Ishikawa (cell line): ENCODE measurements around the gene ALDH16A1.
A peak's percentile ranks its signal among the peaks of the same experiment; 100 is the strongest.

Experiments used
- CEBPB ChIP-seq: IDR thresholded peaks from 2 replicates; pipeline ENCODE4 v1.6.1; 2012
- CREB1 ChIP-seq: IDR thresholded peaks from 2 replicates; pipeline ENCODE4 v1.6.1; 2012; ENCODE audit warnings: low read depth
- EGR1 ChIP-seq: IDR thresholded peaks from 2 replicates; pipeline ENCODE4 v1.6.1; 2012
- EP300 ChIP-seq: IDR thresholded peaks from 2 replicates; pipeline ENCODE4 v1.6.1; 2012; ENCODE audit warnings: borderline replicate concordance
- FOXM1 ChIP-seq: IDR thresholded peaks from 2 replicates; pipeline ENCODE4 v1.6.1; 2012; ENCODE audit warnings: low read depth, borderline replicate concordance
- NFIC ChIP-seq: IDR thresholded peaks from 2 replicates; pipeline ENCODE4 v1.6.1; 2012
- RAD21 ChIP-seq: IDR thresholded peaks from 2 replicates; pipeline ENCODE4 v1.6.1; 2012; ENCODE audit warnings: low read depth
- TAF1 ChIP-seq: IDR thresholded peaks from 2 replicates; pipeline ENCODE4 v1.6.1; 2012; ENCODE audit warnings: low read depth, mild to moderate bottlenecking
- TCF12 ChIP-seq: IDR thresholded peaks from 2 replicates; pipeline ENCODE4 v1.6.1; 2012; ENCODE audit warnings: low read depth
- TEAD4 ChIP-seq: IDR thresholded peaks from 2 replicates; pipeline ENCODE4 v1.6.1; 2012
- YY1 ChIP-seq: IDR thresholded peaks from 2 replicates; pipeline ENCODE4 v1.6.1; 2012; ENCODE audit warnings: low read depth
- ZBTB7A ChIP-seq: IDR thresholded peaks from 2 replicates; pipeline ENCODE4 v1.6.1; 2012; ENCODE audit warnings: low read depth
- TF ChIP-seq, protein P1 (sequence below): IDR thresholded peaks from 2 replicates; pipeline ENCODE4 v1.6.1; 2012
- TF ChIP-seq, protein P2 (sequence below): IDR thresholded peaks from 2 replicates; pipeline ENCODE4 v1.6.1; 2012
- TF ChIP-seq, protein P3 (sequence below): IDR thresholded peaks from 2 replicates; pipeline ENCODE4 v1.6.1; 2012; ENCODE audit warnings: low read depth, mild to moderate bottlenecking

ALDH16A1 gene

DNA sequence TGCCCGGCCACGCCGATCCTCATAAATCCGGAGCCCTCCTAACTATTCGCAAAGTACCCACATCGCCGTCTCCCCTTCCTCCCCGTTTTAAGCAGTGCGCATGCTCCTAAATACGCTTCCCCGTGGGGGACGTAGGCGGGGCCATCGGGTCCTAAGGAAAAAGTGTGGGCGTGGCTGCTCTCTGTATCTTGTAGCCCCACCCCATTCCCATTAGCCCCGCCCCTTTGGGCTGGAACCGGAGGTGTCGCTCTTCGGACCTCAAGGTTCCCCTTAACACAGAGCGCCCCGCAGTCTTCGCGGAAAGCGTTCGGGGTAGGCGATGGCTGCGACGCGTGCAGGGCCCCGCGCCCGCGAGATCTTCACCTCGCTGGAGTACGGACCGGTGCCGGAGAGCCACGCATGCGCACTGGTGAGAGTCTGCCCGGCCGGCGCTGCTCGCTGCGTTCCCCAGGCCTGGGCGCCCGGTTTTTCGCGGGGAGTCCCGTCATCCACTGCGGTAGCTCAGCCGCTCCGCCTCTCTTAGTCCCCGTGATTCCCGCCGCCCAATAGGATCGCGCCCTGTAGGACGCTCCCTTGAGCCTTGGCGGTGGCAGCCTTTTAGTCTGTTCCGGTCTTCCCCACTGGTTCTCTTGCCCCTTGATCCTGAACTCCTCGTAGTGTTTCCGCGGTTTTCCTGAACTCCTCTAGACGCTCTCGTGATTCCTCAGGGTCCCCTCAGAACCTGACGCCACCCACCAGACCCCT is at the start of gene ALDH16A1:
TSS of gene ALDH16A1 (plus strand) at position 213 of the 744 bp plus-strand sequence. CDS start at position 320, 107 bp downstream.
- TF ChIP-seq, protein P1, sequence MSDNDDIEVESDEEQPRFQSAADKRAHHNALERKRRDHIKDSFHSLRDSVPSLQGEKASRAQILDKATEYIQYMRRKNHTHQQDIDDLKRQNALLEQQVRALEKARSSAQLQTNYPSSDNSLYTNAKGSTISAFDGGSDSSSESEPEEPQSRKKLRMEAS: peak; percentile 93
- TF ChIP-seq EP300: no peak
- TF ChIP-seq, protein P2, sequence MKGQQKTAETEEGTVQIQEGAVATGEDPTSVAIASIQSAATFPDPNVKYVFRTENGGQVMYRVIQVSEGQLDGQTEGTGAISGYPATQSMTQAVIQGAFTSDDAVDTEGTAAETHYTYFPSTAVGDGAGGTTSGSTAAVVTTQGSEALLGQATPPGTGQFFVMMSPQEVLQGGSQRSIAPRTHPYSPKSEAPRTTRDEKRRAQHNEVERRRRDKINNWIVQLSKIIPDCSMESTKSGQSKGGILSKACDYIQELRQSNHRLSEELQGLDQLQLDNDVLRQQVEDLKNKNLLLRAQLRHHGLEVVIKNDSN: peak; percentile 95
- no peak for TF ChIP-seq FOXM1
- 0 out of 2 replicates have a peak, but pooled peaks have one; percentile 6 for TF ChIP-seq YY1
- no peak for TF ChIP-seq ZBTB7A
- no peak for TF ChIP-seq EGR1
- no peak; the same call in none of the 2 replicates for TF ChIP-seq TCF12
- TF ChIP-seq, protein P3, sequence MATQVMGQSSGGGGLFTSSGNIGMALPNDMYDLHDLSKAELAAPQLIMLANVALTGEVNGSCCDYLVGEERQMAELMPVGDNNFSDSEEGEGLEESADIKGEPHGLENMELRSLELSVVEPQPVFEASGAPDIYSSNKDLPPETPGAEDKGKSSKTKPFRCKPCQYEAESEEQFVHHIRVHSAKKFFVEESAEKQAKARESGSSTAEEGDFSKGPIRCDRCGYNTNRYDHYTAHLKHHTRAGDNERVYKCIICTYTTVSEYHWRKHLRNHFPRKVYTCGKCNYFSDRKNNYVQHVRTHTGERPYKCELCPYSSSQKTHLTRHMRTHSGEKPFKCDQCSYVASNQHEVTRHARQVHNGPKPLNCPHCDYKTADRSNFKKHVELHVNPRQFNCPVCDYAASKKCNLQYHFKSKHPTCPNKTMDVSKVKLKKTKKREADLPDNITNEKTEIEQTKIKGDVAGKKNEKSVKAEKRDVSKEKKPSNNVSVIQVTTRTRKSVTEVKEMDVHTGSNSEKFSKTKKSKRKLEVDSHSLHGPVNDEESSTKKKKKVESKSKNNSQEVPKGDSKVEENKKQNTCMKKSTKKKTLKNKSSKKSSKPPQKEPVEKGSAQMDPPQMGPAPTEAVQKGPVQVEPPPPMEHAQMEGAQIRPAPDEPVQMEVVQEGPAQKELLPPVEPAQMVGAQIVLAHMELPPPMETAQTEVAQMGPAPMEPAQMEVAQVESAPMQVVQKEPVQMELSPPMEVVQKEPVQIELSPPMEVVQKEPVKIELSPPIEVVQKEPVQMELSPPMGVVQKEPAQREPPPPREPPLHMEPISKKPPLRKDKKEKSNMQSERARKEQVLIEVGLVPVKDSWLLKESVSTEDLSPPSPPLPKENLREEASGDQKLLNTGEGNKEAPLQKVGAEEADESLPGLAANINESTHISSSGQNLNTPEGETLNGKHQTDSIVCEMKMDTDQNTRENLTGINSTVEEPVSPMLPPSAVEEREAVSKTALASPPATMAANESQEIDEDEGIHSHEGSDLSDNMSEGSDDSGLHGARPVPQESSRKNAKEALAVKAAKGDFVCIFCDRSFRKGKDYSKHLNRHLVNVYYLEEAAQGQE: no peak
- TF ChIP-seq TAF1: peak; percentile 77

DNA sequence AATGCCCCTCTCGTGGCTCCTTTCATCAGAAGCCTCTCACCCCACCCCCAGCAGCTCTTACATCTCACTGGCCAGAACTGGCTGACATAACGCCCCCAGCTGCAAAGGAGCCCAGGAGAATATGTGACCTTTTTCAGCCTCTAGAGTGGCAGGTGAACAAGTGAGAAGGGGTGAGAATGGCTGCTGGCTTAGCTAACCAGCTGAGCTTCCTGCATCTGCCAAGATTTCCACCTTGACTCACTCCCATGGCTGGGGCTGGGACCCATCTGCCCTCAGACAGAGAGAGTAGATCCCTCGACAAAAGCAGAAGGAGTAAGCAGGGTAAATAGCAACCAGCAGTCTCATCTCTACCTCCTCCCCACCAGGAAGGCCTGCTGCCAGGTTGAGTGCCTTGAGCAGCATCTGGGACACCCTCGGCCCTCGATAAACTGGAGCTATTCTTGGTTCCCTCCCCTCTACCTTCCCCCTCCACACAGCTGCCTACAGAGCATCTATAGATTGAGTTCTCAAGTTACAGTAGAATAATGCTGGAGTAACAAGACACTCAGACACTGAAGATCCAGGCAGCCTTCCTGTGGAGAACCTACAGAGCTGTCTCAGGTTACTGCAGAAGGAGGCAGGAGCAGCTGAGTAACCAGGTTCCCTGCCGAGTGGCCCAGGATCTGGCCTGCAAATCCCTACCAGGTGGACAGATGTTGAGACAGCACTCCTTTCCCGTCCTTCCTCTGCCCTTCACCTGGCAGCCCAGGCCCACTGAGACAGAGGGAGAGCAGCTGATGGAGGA is 49.4 kb upstream of the ALDH16A1 start:
- TF ChIP-seq, protein P1: peak; percentile 59
- TF ChIP-seq RAD21 (peak; percentile 16; the same call in 1 of the 2 replicates), FOXM1 (peak; percentile 50; the same call in 1 of the 2 replicates), TAF1 (no peak), CEBPB (no peak; the same call in 1 of the 2 replicates), TCF12 (peak; percentile 96), NFIC (peak; percentile 63), EP300 (peak; percentile 87), EGR1 (no peak), TEAD4 (peak; percentile 58; the same call in 1 of the 2 replicates), ZBTB7A (peak; percentile 13; the same call in 1 of the 2 replicates), CREB1 (no peak), YY1 (peak; percentile 39)
- TF ChIP-seq, protein P3: no peak
- TF ChIP-seq, protein P2: no peak

DNA sequence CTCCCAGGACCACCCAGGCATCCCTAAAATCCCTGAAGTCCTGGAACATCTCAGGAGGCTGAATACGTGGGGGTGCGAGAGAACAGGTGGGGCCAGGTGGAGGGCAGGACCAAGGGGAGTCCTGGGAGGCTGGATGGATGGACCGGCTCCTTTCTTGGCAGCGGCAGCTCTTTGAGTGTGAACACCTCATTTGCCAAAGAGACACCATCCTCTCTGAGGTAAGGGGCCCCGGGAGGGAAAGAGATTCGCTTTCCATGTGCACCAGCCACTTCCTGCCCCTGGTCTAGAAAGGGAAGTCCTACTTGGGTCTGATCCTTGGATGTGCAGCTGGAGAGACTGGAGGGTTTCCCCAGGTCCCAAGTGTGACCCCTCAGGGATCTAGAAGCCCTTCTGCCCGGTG is 45.9 kb upstream of the ALDH16A1 start:
- no peak for TF ChIP-seq CEBPB
- TF ChIP-seq, protein P2: no peak
- no peak for TF ChIP-seq CREB1
- TF ChIP-seq ZBTB7A: no peak
- no peak for TF ChIP-seq NFIC
- TF ChIP-seq, protein P1: no peak
- TF ChIP-seq, protein P3: no peak
- no peak for TF ChIP-seq FOXM1
- TF ChIP-seq EGR1: no peak
- TF ChIP-seq YY1: no peak
- no peak for TF ChIP-seq TEAD4
- no peak for TF ChIP-seq TCF12
- no peak for TF ChIP-seq RAD21
- no peak for TF ChIP-seq EP300
